T1000 (cell line): ENCODE results near the gene ART3.
A peak's percentile ranks its signal among the peaks of the same experiment; 100 is the strongest.

Experiments
- DNase-seq: peaks from one replicate; lab custom pipeline; 2025; ENCODE audit warnings: mixed read lengths; lab: John Stamatoyannopoulos, UW

Gene ART3

GRCh38 chr4:76148142-76148865 lies 73.8 kb downstream of the ART3 start, which contains the start of gene NUP54:
Gene NUP54 (minus strand): TSS chr4:76148397. CDS start chr4:76148374, 23 bp downstream.
- peak; percentile 81 for DNase-seq

- DNase-seq, result no peak
Measured at GRCh38 chr4:76153356-76153755, 78.8 kb downstream of the ART3 start.

- no peak for DNase-seq
Measured at GRCh38 chr4:76155979-76156378, 81.5 kb downstream of the ART3 start.

- no peak for DNase-seq
Measured at GRCh38 chr4:76156635-76157034, 82.1 kb downstream of the ART3 start.

- DNase-seq, result no peak
Measured at GRCh38 chr4:76160355-76160754, 85.8 kb downstream of the ART3 start.
